ENCODE data around the gene NGB.

DNA sequence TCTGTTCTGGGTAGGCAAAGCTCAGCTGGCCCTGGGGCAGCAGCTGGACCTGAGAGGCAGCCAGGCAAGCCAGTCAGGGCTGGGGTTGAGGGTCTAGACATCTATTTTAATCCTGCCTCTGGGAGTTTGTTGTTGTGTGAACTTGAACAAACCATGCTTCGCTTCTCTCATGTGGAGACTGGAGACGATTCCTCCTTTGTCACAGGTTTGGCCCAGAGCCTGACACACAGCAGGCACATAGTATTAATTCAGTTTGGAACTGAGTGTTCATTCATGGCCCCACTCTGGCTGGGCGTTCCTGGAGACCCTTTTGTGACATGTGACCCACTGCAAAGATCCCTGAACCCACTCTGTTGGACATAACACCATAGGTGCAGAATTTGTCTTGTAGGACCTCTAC is 39.3 kb downstream of the NGB start:
- TF ChIP-seq CTCF (IDR thresholded peaks at IDR 0.05) (no peak), POLR2A (IDR thresholded peaks at IDR 0.05) (no peak)
